C4-2B (cell line): Measurements from ENCODE around the gene MAST4.

Experiments used
- H3K27ac ChIP-seq: fragments of 450-650 bp; 2 replicates; pipeline ENCODE4 v1.5.1; 2017
- ZFX ChIP-seq: fragments of 450-650 bp; IDR thresholded peaks from 2 replicates; pipeline ENCODE4 v1.6.1; 2017
- TF ChIP-seq, protein P1 (sequence below): fragments of 450-650 bp; conservative IDR thresholded peaks from 2 replicates; pipeline ENCODE4 v1.5.1; 2017; ENCODE audit warnings: mild to moderate bottlenecking

The MAST4 gene

DNA sequence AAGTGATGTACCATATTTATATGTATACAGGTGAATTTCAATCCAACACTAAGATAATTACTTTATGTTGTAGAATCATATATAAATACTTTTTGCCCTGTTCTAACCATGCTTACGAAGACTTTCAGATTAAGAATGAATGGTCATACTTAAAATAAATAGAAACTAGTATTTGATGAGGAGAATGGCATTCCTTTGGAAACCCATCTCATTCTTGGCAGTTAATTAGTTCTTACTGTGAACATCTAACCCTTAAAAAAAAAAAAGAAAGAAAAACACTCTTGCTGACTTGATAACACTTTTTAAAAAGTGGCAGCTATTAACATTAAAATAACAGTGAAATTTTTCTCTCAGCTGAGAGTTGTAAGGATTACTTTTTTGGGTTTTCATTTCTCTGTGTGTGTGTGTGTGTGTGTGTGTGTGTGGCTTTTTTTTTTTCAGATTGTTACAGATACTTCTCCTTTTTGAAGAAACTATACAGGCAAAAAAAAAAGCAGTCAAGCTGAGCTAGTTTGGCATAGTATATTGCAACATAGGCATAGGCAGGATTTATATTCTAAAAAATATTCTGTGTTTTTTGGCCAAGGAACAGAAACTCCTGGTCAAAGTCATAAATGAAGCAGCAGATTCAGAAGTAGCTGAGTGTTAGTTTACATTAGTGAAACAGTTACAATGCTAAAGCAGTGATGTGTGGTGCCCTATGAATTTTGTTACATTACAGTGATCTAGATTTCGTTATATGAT is 436.9 kb downstream of the MAST4 start:
- no peak overlapping the region for H3K27ac ChIP-seq
- TF ChIP-seq, protein P1, sequence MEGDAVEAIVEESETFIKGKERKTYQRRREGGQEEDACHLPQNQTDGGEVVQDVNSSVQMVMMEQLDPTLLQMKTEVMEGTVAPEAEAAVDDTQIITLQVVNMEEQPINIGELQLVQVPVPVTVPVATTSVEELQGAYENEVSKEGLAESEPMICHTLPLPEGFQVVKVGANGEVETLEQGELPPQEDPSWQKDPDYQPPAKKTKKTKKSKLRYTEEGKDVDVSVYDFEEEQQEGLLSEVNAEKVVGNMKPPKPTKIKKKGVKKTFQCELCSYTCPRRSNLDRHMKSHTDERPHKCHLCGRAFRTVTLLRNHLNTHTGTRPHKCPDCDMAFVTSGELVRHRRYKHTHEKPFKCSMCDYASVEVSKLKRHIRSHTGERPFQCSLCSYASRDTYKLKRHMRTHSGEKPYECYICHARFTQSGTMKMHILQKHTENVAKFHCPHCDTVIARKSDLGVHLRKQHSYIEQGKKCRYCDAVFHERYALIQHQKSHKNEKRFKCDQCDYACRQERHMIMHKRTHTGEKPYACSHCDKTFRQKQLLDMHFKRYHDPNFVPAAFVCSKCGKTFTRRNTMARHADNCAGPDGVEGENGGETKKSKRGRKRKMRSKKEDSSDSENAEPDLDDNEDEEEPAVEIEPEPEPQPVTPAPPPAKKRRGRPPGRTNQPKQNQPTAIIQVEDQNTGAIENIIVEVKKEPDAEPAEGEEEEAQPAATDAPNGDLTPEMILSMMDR, result no peak
- no peak for TF ChIP-seq ZFX

DNA sequence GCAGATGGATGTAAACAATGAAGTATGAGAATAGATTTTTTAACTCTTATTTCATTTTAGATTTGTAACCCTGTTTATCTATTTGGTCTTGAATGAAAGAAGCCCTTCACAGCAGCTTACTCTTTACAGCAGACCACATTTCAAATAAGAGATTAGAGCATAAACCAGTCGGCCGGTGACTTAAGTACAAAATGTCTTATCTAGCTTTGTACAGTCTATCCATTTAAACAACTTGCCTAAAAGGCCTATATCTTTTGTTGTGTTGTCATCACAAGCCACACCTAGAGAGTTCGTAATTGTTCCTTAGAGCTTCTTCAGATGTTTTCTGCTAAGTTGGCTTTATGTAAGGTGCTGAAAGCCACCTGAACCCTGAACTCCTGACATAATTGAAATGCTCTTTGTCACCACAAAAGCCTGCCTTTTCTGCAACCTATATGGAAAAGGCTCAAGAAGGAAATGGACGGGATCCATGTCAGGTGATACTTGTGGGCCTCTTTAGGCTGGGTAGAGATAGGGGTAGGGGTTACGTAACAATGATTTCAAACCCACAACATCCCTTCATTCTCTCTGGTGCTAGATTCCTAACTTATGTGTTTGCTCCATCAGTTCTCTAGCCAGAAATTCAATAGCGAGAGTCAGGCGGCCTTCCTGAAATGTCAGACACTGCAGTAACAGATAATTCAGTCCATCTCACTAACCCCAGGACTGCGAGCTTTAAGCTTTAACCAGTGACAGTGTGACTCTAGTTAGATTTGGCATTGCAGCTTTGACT is 437.9 kb downstream of the MAST4 start:
- no peak overlapping the region for H3K27ac ChIP-seq
- TF ChIP-seq, protein P1, result no peak
- TF ChIP-seq ZFX, result no peak

DNA sequence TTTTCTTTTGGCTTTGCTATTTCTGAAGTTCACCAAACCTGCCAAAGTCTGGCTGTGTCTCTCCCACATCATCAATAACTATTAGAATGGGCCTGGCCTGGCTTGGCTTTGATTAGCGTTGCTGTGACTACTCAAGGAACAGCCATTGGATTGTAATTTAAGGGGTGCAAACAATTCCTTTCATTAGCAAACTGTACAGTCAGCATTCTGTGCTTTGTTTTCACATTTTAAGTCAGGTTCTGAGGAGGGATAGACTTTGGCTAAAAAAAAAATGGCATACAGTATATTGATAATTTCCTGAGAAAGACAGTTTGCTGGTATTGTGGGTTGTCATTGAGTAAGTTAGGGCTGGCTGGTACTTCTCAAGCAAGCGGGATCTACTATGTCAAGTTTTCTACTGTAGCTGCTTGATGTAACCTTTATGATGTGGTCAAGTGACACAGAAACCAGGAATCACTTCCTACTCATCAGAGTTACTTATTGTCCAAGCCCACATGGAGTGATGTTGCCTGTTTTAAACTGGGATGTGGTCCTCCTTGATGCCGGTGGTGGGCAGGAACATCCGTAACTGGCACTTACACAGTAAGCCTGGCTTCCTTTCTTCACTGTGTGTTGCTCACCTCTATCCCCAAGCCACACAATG is 439.0 kb downstream of the MAST4 start:
- H3K27ac ChIP-seq, result no peak overlapping the region
- TF ChIP-seq ZFX, result no peak
- TF ChIP-seq, protein P1, result no peak

DNA sequence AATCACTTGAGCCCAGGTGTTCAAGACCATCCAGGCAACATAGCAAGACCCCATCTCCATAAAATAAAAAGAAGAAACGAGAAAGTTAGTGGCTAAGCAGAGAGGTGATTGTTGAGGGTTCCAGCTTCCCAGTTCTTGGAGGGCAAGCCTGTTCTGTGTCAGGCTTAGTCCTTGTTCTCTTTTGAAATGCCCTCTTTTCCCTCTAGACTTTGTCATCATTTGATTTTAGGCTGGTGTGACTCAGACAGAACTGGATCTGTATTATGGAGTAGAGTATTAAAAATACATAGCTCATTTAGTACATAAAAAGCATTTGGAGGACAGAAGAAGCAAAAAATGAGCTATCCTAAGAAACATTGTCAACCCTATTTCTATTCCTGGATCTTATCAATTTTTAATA is 441.0 kb downstream of the MAST4 start:
- no peak overlapping the region for H3K27ac ChIP-seq
- TF ChIP-seq ZFX, result no peak

DNA sequence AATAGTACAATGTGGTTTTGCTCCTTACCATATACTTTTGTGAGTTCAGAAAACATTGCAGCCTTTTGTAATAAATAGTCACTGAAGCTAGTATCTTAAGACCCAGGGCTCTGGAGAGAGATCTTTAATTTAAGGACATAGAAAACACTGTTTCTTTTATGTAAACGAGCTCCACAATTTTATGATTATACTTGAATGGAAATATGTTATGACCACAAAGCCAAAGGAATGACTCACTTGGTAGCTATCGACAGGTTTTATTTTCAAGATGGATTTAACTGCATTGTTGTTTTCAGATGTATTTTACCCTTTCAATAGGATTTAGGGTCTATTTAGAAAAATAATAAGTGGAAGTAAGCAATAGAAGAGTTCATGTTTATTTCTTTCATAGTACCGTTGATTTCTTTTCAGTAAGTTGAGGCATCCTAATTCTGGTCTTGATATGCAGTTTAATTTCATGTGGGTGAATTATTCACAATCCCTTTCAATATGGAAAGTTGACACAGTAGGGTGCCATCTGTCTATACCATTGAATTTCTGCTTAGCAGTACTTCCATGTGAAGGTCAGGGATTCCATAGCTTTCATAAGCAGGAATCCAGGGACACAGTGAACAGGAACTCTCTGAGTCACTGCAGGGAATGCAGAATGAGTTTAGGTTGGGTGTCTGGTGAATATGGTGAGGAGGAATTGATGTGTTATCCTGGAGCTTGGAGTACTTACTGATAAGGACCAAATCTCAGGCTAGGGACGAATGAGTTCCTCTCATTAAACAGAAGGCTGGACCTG is 442.8 kb downstream of the MAST4 start:
- TF ChIP-seq, protein P1, result no peak
- no peak for TF ChIP-seq ZFX
- no peak overlapping the region for H3K27ac ChIP-seq

DNA sequence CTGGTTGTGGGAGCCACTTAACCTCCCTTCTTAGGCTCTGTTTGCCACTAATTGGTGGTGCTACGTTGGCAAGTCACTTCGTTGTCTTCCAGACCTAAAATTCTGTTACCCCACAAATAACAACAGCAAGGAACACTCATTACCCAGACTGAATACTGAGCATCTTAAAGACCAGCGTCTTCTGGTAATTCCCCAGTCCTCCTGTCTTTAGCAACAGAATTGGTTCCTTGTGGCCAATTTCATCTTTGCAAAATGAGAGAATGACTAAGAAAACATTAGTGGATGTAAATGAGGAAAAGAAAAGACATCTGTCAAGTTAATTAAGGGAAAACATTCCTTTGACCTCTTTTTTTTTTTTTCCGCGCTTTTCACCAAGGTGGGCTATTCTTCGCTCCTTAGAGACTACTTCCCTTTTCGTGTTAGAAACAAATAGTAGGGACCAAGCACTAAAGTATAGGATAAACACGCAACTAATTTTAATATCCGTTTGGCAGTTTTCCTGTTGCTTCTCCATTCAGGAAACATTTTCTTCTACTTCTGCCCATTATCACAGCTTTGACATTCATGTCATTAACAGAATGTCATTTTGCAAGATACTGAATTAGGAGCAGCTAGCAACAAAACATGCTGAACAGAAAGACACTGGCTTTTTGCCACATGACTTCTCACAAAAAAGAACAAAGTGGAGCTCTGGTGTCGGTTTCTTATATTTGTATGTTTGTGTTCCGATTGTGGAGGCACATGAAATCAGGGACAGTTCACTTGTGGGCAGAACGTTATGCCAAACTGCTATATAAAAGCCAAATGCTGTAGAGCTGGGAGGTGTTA is 446.2 kb downstream of the MAST4 start:
- TF ChIP-seq, protein P1, result no peak
- no peak for TF ChIP-seq ZFX
- no peak overlapping the region for H3K27ac ChIP-seq
